ENCODE data around the gene ALG10B.
"Not testable (repeated sequence)": the region's sequence is repeated elsewhere in the genome, so short reads cannot be mapped to it uniquely, and the experiment has no call there.

Gene ALG10B

GRCh38 chr12:38316391-38317129, at the start of gene ALG10B:
Gene ALG10B (plus strand): TSS chr12:38316774. CDS start chr12:38316894, 120 bp downstream.
- Histone ChIP-seq H3K27ac (peak within 1 kb of the TSS; percentile 78 to 87), H3K4me3 (peak within 1 kb of the TSS; percentile 82)
- TF ChIP-seq CTCF (IDR thresholded peaks at IDR 0.05), result peak; percentile 32
- DNase-seq (ENCODE audit: low spot score), result peak; percentile 97

- Histone ChIP-seq H3K4me3 (no peak overlapping the region), H3K27ac (no peak overlapping the region)
- no peak for TF ChIP-seq CTCF (IDR thresholded peaks at IDR 0.05)
- DNase-seq (ENCODE audit: low spot score), result no peak
Observed at GRCh38 chr12:38268612-38269011, 48.0 kb upstream of the ALG10B start.

- DNase-seq (ENCODE audit: low spot score), result no peak
- Histone ChIP-seq H3K27ac (no peak overlapping the region), H3K4me3 (no peak overlapping the region)
- no peak for TF ChIP-seq CTCF (IDR thresholded peaks at IDR 0.05)
Observed at GRCh38 chr12:38269897-38270296, 46.7 kb upstream of the ALG10B start.

- no peak overlapping the region for H3K27ac ChIP-seq
- no peak overlapping the region for H3K4me3 ChIP-seq
- no peak for DNase-seq (ENCODE audit: low spot score)
- TF ChIP-seq CTCF (IDR thresholded peaks at IDR 0.05), result no peak
Observed at GRCh38 chr12:38279756-38280155, 36.8 kb upstream of the ALG10B start.

- no peak for DNase-seq (ENCODE audit: low spot score)
- Histone ChIP-seq H3K27ac (no peak overlapping the region), H3K4me3 (no peak overlapping the region)
- no peak for TF ChIP-seq CTCF (IDR thresholded peaks at IDR 0.05)
Observed at GRCh38 chr12:38282886-38283285, 33.7 kb upstream of the ALG10B start.

GRCh38 chr12:38289396-38289795, 27.2 kb upstream of the ALG10B start:
- no peak for TF ChIP-seq CTCF (IDR thresholded peaks at IDR 0.05)
- Histone ChIP-seq H3K4me3 (no peak overlapping the region), H3K27ac (no peak overlapping the region)
- no peak for DNase-seq (ENCODE audit: low spot score)

- Histone ChIP-seq H3K27ac (no peak overlapping the region), H3K4me3 (no peak overlapping the region)
- TF ChIP-seq CTCF (IDR thresholded peaks at IDR 0.05), result no peak
- no peak for DNase-seq (ENCODE audit: low spot score)
Observed at GRCh38 chr12:38291160-38291559, 25.4 kb upstream of the ALG10B start.

- not testable (repeated sequence) for H3K4me3 ChIP-seq; DNase-seq (ENCODE audit: low spot score); H3K27ac ChIP-seq
Observed at GRCh38 chr12:38302972-38303371, 13.6 kb upstream of the ALG10B start.

- not testable (repeated sequence) for H3K4me3 ChIP-seq; DNase-seq (ENCODE audit: low spot score); H3K27ac ChIP-seq
Observed at GRCh38 chr12:38321966-38322365, 5.4 kb downstream of the ALG10B start.
